Psoas muscle (tissue), 8 donors: ENCODE results near the gene CENPC. TPM values are rescaled to one million over a fixed set of nuclear protein-coding genes. Genes with fewer than 3 reads are reported as not detected.

Experiments used
- ATAC-seq, 4 donors: fragments of 200-7000 bp; cut with Tn5 transposase; one replicate each; pipeline ENCODE4 v1.9.1; 2020; ENCODE audit warnings: moderate library complexity in 3 of 4, mild to moderate bottlenecking in 2 of 4
- DNase-seq, 2 donors: peaks; one replicate each; pipeline ENCODE4 v3.0.0-alpha.2; 2020
- H3K27ac ChIP-seq: fragments of 200-600 bp; one replicate; pipeline ENCODE4 v1.8.0; 2022
- H3K27me3 ChIP-seq, 3 donors: fragments of 200-600 bp in 1 of 3; one replicate each; pipeline versions ENCODE4 v1.6.1 to v1.8.0; 2013 to 2022; ENCODE audit warnings: low read length in 2 of 3, mild to moderate bottlenecking in 2 of 3, moderate library complexity in 1 of 3; ENCODE audit not compliant: insufficient read depth in 3 of 3
- H3K36me3 ChIP-seq, 2 donors: fragments of 200-600 bp in 1 of 2; one replicate each; pipeline versions ENCODE4 v1.6.1 to v1.8.0; 2013 to 2022; ENCODE audit warnings: low read depth in 1 of 2, mild to moderate bottlenecking in 1 of 2, moderate library complexity in 1 of 2; ENCODE audit not compliant: insufficient read depth in 1 of 2
- H3K4me1 ChIP-seq: fragments of 200-600 bp; one replicate; pipeline ENCODE4 v1.8.0; 2022
- H3K4me3 ChIP-seq: fragments of 200-600 bp; one replicate; pipeline ENCODE4 v1.8.0; 2022; ENCODE audit warnings: mild to moderate bottlenecking
- H3K9me3 ChIP-seq: fragments of 200-600 bp; one replicate; pipeline ENCODE4 v1.8.0; 2022
- WGBS, 3 donors: extraction: QIAGEN DNeasy Blood & Tissue Kit; methylation state at CpG; one replicate each; pipeline versions ENCODE4 v1.1.6 to v1.1.7; 2013; 5-methylcytosine and 5-hydroxymethylcytosine counted together
- intact Hi-C, 2 donors: fragments of 100-400 bp; cut with DNase I; formaldehyde crosslinking; loops; one replicate each; pipeline versions ENCODE4 v1.11.0 to v1.14.2; 2022
- polyA plus RNA-seq, 3 donors: library from polyadenylated mRNA; stranded (reverse); fragments of 200-250 nt; gene quantifications; one replicate each; pipeline ENCODE4 v1.2.3, GENCODE V29; 2013
- total RNA-seq, 4 donors: library from RNA; stranded (reverse); fragmentation: NEBNext Ultra II Directional in 2 of 4; extraction: Animal tissue kit (Norgen Biotek cat#: 25700) in 2 of 4; gene quantifications; one replicate each; pipeline versions ENCODE4 v1.2.1 to v1.2.4, GENCODE V29; 2021 to 2023
- TF ChIP-seq, protein P1 (sequence below): fragments of 200-600 bp; IDR thresholded peaks from one replicate; pipeline ENCODE4 v1.8.0; 2022; ENCODE audit warnings: antibody characterized with exemption
- donor health status: healthy with polysubstance abuse.
- donor health status: DM: no; HTN: no; CAD: no; lungs with moderate emphysema.
- donor health status: Bipolar disorder and iron deficiency.
- donor health status: healthy.
- donor health status: DM: yes; HTN: yes; CAD: no.
- donor health status: DM: no; HTN: no; CAD: no.
- donor health status: DM: no; HTN: no; CAD: no.
- donor health status: DM: yes; HTN: yes; CAD: no.

The CENPC gene
- total and polyA plus RNA-seq, 7 donors: 1.5 to 5.6 (median 3.5) TPM

DNA sequence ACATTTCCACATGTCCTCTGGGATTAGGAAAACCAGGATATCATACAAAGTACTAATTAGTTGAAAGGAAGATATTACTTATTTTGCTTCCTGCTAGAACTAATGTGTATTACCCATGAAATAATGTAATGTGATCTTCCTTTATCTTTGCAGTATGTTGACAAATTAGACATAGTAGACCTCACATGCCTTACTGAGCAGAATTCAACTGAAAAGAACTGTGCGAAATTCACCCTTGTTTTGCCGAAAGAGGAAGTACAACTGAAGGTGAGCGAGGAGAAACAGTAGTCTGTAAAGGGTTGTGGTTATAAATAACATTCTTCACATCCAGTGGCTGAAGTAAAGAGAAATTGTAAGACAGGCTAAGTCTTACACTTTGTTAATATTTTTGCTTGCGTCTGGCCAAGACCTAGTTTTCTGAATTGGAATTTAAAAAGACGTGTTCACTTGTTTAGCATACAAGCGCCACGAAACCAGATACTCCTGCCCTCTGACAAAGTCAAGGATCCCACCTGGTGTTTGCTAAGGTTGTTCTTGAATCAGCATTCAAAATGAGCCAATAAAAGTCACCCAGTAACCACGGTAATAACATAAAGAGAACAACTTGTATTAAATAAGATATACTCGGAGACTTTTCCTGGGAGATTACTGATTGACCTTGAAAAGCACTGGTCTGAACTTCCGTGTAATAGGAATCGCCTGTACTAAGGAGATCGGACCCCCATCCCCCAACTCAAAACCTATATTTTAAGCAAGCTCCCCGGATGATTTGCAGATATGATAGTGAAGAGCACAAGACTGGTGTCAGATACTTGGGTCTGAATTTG is 30.1 kb upstream of the CENPC start:
- no peaks in the 10 kb centered on the region for H3K4me1 ChIP-seq
- peak overlapping the region; percentile 25 for H3K4me3 ChIP-seq

DNA sequence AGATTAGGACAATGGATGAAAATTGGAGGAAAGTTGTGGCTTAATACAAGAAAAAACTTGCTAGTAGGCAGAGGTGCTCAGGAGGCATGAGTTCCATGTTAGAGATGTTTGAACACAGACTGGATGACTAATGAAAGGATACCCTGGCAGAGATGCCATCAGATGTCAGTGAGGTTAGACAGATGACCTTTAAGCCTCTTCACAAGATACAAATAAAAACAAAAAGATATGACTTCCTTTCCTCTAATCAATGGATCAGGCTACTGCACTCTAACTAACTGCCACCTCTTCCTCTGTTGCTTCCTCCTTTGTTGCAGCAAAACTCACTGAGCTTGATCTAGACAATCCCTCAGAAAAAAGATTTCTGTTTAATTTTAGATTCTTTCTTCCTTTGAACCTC is 27.9 kb upstream of the CENPC start:
- no peaks in the 10 kb centered on the region for H3K36me3 ChIP-seq
- H3K4me1 ChIP-seq: no peaks in the 10 kb centered on the region
- TF ChIP-seq, protein P1, sequence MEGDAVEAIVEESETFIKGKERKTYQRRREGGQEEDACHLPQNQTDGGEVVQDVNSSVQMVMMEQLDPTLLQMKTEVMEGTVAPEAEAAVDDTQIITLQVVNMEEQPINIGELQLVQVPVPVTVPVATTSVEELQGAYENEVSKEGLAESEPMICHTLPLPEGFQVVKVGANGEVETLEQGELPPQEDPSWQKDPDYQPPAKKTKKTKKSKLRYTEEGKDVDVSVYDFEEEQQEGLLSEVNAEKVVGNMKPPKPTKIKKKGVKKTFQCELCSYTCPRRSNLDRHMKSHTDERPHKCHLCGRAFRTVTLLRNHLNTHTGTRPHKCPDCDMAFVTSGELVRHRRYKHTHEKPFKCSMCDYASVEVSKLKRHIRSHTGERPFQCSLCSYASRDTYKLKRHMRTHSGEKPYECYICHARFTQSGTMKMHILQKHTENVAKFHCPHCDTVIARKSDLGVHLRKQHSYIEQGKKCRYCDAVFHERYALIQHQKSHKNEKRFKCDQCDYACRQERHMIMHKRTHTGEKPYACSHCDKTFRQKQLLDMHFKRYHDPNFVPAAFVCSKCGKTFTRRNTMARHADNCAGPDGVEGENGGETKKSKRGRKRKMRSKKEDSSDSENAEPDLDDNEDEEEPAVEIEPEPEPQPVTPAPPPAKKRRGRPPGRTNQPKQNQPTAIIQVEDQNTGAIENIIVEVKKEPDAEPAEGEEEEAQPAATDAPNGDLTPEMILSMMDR: no peak
- no peak overlapping the region for H3K4me3 ChIP-seq
- H3K9me3 ChIP-seq: no peaks in the 10 kb centered on the region
- DNase-seq (no peak), ATAC-seq (no peak)
- intact Hi-C loops: no loop called here
- no peaks in the 10 kb centered on the region for H3K27me3 ChIP-seq
- no peak overlapping the region for H3K27ac ChIP-seq

More for the DNA sequence above, 30.1 kb upstream of the CENPC start:
- DNase-seq (no peak), ATAC-seq (no peak)
- 25 to 34% (median 29%) methylated on average over 13 of the region's 13 CpGs for WGBS, 3 donors
- intact Hi-C loops: no loop called here
- no peaks in the 10 kb centered on the region for H3K36me3 ChIP-seq
- no peak overlapping the region for H3K27ac ChIP-seq
- H3K9me3 ChIP-seq: no peaks in the 10 kb centered on the region
- H3K27me3 ChIP-seq: no peaks in the 10 kb centered on the region
- TF ChIP-seq, protein P1: no peak

DNA sequence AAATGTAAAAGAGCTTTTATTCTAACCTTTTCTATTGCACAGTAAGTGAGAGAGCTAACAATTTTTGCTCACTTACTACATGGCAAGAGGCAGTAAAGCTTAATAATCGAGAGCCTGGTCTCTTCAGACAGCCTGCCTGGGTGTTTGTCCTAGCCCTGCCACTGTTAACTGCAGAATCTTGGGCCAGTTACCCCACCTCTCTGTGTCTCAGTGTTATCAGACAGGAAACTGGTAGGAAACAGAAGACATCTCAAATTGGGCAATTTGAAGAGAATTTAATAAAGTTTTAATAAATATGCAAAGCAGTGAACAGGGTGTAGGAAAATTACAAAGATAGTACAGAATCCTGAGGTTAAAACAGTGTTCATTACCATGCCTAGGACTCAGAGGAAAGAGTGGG is 26.7 kb upstream of the CENPC start:
- TF ChIP-seq, protein P1: no peak
- DNase-seq: no peak
- Histone ChIP-seq H3K27ac (no peak overlapping the region), H3K4me1 (no peaks in the 10 kb centered on the region), H3K36me3 (no peaks in the 10 kb centered on the region), H3K4me3 (no peak overlapping the region), H3K27me3 (no peaks in the 10 kb centered on the region), H3K9me3 (no peaks in the 10 kb centered on the region)
- intact Hi-C loops: no loop called here
- ATAC-seq: no peak
- WGBS, 3 donors: 23 to 63% (median 34%) methylated on average over 1 of the region's 1 CpG

DNA sequence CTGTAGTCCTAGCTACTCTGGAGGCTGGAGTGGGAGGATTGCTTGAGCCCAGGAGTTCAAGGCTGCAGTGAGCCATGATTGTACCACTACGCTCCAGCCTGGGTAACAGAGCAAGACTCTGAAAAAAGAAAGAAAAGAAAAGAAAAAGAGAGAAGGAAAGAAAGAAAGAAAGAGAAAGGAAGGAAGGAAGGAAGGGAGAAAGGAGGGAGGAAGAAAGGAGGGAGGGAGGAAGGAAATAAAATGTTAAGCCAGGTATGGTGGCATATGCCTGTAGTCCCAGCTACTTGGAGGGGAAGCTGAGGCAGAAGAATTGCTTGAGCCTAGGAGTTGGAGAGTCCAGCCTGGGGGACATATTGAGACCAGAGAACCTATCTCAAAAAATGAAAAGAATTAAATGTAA is 25.2 kb upstream of the CENPC start:
- Histone ChIP-seq H3K36me3 (no peaks in the 10 kb centered on the region), H3K27me3 (no peaks in the 10 kb centered on the region), H3K4me3 (no peak overlapping the region), H3K9me3 (no peaks in the 10 kb centered on the region), H3K4me1 (no peaks in the 10 kb centered on the region), H3K27ac (no peak overlapping the region)
- ATAC-seq (no peak), DNase-seq (no peak)
- TF ChIP-seq, protein P1: no peak
- intact Hi-C loops: no loop called here
- 98 to 100% (median 100%) methylated on average over 1 of the region's 1 CpG for WGBS, 3 donors

DNA sequence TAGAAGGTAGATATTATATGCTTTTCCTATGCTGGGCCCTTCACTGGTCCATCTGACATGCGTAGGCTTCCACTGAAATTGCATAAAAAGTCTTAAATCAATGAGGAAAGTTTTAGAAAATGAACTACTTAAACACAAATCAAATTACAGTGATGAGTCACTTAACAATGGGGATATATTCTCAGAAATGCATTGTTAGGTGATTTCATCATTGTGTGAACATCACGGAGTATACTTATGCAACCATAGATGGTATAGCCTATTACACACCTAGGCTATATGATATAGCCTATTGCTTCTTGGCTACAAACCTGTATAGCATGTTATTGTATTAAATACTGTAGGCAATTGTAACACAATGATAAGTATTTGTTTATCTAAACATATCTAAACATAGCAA is 23.5 kb upstream of the CENPC start:
- Histone ChIP-seq H3K27me3 (no peaks in the 10 kb centered on the region), H3K27ac (no peak overlapping the region), H3K4me3 (no peak overlapping the region), H3K36me3 (no peaks in the 10 kb centered on the region), H3K9me3 (no peaks in the 10 kb centered on the region), H3K4me1 (no peaks in the 10 kb centered on the region)
- DNase-seq (no peak), ATAC-seq (no peak)
- intact Hi-C loops: no loop called here
- WGBS, 3 donors: 92 to 94% (median 93%) methylated on average over 2 of the region's 2 CpGs
- TF ChIP-seq, protein P1: no peak
